ENCODE measurements around the gene TEAD1.

- TF ChIP-seq POLR2A (IDR thresholded peaks at IDR 0.05) = no peak
- TF ChIP-seq, protein P1, sequence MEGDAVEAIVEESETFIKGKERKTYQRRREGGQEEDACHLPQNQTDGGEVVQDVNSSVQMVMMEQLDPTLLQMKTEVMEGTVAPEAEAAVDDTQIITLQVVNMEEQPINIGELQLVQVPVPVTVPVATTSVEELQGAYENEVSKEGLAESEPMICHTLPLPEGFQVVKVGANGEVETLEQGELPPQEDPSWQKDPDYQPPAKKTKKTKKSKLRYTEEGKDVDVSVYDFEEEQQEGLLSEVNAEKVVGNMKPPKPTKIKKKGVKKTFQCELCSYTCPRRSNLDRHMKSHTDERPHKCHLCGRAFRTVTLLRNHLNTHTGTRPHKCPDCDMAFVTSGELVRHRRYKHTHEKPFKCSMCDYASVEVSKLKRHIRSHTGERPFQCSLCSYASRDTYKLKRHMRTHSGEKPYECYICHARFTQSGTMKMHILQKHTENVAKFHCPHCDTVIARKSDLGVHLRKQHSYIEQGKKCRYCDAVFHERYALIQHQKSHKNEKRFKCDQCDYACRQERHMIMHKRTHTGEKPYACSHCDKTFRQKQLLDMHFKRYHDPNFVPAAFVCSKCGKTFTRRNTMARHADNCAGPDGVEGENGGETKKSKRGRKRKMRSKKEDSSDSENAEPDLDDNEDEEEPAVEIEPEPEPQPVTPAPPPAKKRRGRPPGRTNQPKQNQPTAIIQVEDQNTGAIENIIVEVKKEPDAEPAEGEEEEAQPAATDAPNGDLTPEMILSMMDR (IDR thresholded peaks at IDR 0.05) = no peak
- no peak for TF ChIP-seq EP300 (IDR thresholded peaks at IDR 0.05)
These were observed 160.4 kb downstream of the TEAD1 start for GRCh38 chr11:12834630-12835029.
